C4-2B (cell line): ENCODE measurements around the gene SLC6A13.

Source experiments
- H3K27ac ChIP-seq: fragments of 450-650 bp; 2 replicates; pipeline ENCODE4 v1.5.1; 2017
- CTCF ChIP-seq: fragments of 450-650 bp; conservative IDR thresholded peaks from 2 replicates; pipeline ENCODE4 v1.5.1; 2017; ENCODE audit warnings: mild to moderate bottlenecking
- ZFX ChIP-seq: fragments of 450-650 bp; IDR thresholded peaks from 2 replicates; pipeline ENCODE4 v1.6.1; 2017

The SLC6A13 gene

GRCh38 chr12:292186-292585 is 29.6 kb upstream of the SLC6A13 start:
- no peak overlapping the region for H3K27ac ChIP-seq
- TF ChIP-seq ZFX: no peak

GRCh38 chr12:291153-291723 is 28.6 kb upstream of the SLC6A13 start:
- TF ChIP-seq ZFX: no peak
- TF ChIP-seq CTCF: no peak
- no peak overlapping the region for H3K27ac ChIP-seq

DNA sequence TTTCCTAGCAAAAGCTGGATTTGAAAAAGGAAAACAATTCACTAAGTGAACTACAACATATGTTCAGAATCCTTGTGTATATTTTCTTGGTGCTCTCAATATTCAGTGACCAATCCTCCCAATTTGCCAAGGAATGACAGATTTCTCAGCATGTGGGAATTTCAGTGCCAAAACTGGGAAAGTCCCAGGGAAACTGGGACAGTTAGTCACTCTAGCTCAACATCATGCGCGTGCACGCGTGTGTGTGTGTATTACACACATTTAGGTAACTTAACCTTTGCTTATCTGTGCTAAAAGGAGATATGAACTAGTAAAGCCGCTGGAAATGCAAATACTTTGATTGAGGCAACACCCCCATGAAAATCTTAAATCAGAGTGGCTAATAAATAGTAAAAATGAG is 26.1 kb upstream of the SLC6A13 start:
- no peak overlapping the region for H3K27ac ChIP-seq
- TF ChIP-seq ZFX (no peak), CTCF (no peak)

DNA sequence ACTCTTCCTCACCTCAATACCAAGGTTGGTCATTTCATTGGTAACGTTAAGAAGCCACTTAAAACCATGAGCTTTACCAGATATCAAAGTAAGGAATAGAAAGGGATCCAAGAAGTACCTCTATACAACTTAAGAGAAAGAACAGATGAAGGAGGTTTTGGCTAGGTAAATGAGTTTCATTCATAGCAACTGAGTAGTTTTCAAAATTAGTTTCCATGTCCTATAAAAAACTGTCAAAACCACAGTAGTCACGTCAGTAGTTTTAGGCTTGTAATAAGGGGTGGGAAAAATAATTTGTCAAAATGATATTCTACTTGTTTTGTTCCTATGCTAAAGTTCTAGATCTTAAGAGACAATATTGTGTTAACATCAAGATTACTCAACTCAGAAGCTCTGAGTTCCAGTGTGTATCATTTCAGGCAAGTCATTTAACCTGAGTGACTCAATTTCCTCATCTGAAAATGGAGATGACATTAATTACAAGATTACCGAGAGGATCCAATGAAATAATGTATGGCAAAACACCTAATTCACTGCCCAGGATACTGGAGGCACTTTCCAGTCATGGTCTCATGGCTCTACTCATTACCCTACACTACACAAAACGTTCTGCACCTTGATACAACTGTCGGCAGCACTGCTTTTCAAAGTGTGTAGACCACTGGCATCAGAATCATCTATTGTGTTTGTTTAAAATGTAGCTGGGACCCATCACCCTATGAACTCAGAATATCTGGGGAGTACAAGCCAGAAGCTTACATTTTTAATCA is 24.1 kb upstream of the SLC6A13 start:
- H3K27ac ChIP-seq: no peak overlapping the region
- no peak for TF ChIP-seq CTCF
- TF ChIP-seq ZFX: no peak

DNA sequence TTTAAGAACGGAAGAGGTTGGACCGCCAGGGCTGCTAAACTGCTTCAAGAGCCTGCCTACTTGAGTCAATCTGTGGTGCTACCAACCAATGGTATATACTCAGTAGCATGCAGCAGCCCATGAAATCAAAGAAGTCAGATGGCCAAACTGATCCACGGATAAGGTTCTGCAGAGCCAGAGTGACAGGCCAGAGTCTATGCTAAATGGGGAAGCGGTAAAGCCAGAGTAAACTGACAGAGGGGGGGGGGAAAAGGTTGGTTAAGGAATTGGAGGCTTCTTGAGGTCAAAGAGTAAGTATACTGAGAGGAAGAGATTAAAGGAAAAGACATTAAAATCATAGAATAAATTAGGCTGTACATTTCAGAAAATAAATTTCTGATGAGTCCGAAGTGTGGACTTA is 15.4 kb upstream of the SLC6A13 start:
- no peak for TF ChIP-seq ZFX
- no peak for TF ChIP-seq CTCF
- no peak overlapping the region for H3K27ac ChIP-seq

GRCh38 chr12:275812-276211 is 13.2 kb upstream of the SLC6A13 start:
- TF ChIP-seq CTCF (no peak), ZFX (no peak)
- H3K27ac ChIP-seq: no peak overlapping the region

- TF ChIP-seq ZFX: no peak
- no peak for TF ChIP-seq CTCF
- no peak overlapping the region for H3K27ac ChIP-seq
These were observed 10.7 kb upstream of the SLC6A13 start for GRCh38 chr12:273382-273781.

- no peak for TF ChIP-seq CTCF
- no peak for TF ChIP-seq ZFX
These were observed 10.3 kb upstream of the SLC6A13 start for GRCh38 chr12:272942-273341.

More at GRCh38 chr12:272942-273341, 10.3 kb upstream of the SLC6A13 start:
- H3K27ac ChIP-seq: no peak overlapping the region
